ENCODE data around the gene CDH20.
A peak's percentile ranks its signal among the peaks of the same experiment; 100 is the strongest.

CDH20 gene

DNA sequence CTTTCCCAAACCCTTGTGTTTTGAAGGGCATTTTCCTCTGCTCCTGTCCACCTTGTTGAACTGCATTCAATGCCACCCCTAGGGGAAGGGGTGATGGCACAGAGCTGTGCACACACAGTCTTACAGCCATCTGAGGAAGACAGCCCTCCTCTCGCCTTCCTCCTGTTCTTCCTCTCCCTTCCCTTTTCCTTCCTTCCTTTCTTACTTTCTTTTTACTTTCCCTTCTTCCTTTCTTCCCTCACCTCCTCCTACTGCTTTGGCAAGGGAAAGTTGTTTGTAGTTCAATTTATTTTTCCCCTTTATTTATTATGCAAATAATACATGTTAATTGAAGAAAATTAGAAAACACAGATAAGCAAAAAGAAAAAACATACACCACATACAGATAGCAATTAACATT is 99.4 kb downstream of the CDH20 start:
- DNase-seq: no peak

DNA sequence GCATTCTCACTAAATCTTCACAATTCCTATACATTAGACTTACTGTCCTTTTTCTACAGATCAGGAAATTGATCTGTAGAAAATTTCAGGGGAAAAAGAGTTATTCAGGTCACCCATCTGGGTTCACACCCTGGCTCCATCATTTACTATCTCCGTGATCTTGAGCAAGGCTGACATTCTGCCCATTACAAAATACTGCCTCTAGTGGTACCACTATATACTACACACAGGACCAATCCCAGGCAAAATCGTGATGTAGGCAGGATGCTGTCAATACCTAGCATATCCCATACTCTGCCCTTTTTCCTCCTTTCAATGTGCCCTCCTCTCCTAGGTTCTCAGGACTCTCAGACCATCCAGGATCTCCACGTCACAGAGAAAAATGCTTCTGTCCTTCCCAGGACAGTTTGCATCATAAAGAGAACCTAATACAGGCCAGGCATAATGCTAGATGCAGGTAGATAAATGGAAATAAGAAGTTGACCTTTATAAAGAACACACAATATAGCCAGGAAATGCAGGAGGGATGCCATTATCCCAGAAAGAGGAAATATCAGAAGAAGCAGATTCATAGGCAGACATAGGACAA is 101.9 kb downstream of the CDH20 start:
- no peak for DNase-seq

DNA sequence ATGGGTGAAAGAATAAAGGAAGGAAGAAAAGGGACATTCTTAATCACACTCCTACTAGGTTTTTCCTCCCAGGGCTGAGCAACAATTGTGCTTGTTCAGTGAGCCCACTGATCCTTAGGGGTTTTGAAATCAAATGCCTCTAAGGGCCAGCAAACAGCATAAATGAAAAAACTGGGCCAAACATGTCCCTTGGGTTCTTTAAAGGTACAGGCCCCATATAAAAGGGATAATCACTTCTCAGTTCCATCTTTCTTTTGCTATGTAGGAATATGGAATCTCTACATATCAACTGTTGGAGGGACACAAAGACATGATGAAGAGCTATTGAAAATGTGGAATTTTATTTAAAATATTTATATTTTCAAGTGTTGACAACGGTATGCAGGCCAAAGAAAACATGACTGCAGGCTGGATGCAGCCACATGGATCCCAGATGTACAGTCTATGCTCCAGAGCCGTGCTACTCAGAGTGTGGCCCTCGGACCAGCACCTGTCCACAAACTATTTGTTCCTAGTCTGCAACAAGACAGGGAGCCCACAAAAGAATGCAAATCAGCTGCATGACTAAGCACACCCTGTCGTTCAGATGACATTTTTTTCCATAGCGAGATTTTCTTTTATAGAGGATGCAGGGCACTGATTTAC is 110.0 kb downstream of the CDH20 start:
- DNase-seq: no peak

DNA sequence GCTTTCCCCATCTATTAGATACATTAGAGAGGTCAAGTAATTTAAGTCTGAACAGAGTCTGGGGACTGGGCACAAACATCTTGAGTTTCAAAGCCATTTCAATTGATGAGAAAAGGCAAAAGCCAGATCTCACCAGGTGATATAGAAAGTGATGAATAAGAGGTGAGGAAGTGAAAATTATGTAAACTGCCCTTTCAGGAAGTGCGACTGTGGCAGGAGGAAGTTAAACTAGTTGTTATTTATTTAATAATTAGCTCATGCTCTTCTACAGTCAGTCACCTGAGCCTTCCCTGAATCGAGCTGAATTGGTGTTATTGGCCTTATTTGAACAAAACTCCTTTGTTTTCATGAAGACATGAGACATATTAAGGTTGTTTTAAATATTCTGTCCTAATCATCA is 115.1 kb downstream of the CDH20 start:
- no peak for DNase-seq

DNA sequence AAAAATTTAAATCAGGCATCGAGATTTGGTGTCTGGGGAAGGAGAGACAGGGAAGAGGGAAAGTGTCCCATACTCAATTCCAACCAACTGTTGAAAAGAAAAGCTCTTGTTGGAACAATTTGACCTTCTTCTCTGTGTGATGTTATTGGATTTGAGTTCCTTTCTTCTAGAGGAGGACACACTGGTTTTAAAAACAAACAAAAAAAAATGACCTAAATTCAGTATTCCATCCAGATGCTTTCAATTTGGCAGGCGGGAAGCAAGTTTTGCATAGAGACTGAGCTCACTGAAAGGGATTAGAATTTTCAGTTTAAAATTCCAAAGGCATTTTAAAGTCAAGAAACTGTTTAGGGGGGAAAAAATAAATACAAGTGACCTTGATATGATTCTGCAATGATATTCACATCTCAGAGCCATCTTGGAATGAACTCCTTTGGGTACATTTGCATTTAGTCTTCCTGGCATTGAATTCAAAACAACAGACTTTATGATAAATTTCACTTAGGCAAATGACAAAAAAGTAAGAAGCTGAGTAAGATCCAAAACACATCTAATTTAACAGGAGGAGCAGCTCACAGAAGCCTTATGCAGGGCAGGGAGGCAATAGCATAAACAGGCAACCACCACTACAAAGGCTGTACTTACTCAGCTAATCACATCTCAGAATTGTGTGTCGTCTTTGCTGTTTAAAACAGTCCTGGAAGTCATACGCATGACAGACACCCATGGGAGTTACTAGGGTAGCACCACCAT is 126.8 kb downstream of the CDH20 start:
- no peak for DNase-seq

DNA sequence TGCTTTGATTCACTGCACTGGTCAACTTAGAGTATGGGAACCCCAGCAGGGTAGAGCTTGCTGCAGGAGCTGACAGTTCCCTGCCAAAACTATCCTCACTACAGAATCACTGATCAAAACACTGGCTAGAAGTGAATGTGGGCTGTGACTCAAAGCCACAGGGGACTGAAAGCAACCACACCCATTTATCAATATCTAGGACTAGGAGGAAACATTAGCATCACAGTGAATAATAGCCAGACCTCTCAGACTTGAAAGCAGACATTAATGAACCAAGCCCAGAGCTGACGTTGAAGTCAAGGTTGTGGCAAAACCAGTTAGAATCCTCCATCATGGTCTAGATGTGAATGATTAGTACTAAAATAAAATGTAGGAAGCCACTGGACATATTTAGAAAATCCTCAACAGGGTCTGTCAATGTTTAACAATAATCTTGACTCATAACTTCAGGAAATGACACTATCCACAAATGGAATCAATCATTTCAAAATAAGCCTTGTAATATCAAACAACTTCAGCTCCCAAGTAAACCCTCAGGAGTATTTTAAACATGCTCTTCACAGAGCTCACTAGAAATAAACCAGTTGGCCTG is 131.4 kb downstream of the CDH20 start:
- no peak for DNase-seq

DNA sequence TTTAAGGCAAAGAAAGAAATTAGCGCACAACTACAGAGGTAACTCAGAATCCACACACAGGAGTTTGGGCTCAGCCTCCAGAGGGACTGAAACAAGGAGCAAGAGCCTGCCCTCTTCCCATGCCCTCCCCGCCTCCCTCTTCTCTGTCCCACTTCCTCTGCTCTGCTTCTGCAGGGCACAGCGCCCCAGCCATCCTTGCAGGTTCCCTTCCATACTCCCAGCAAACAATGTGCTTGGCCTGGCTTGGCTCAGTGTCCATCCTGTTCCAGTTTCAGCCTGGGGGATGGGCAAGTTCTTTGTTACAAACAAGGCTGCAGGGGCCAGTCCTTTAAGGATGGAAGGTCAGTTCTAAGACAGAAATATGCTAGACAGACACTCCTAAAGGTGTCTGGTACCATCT is 133.5 kb downstream of the CDH20 start:
- no peak for DNase-seq

DNA sequence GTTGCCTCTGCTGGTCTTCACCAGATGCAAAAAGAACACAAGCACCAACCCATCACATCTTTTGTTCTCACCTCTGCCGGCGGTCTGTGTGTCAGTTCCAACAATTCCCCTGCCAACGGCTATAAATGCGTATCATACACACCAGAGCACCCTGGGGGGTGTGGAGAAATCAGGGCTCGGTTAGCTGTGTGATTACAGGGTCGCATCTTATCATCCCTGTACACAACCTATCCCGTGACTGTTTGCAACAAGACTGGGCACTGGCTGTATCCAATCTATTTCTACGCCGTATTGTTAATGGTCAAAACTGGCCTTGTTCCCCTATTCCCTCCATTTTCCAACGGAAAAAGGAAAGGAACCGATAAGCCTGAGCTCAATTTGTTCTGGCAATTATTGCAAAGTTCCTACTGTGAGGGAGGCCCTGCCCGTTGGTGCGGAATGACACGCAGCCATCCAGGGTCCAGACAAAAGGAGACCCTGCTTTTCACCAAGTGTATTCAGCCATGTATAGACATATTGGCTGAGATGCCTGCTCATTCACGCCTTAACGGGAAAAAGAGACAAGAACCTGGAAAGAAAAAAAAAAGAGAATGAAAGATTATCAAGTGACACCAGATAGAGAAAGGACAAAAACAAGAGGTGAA is 136.9 kb downstream of the CDH20 start:
- DNase-seq: no peak

DNA sequence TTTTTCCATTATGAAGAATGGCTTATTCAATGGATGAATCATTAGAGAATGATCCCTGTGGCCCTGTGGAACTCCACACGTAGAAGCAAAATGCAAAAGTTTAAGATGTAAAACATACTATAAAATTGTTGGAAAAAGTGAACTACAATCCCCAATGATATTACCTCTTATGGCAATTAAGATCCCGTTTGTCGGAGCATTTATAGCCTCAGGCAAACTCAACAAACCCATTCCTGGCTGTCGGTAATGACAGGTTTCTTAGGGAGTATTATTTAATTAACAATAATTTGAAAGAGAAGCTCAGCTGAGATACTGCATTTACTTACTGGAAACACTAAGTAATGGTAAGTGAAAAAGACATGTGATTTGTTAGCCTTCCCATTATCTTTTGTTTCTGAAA is 138.3 kb downstream of the CDH20 start:
- no peak for DNase-seq

DNA sequence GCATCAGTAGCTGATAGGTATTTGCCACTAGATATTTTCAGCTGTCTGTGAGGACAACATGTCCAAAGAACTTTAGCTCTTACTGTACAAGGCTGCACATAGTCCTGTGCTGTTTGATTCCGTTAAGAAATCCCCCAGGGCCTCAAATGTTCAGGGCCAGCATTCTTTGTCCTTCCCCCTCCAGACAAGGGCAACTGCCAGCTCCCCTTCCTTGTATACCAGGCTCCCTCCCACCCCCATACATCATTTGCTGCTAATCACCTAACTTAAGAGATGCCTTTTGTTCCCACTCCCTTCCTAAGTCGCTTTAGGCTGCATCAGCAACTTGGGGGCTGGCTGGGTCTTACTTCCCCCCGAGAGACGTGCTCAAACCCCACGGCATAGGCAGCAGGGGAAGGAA is 138.7 kb downstream of the CDH20 start:
- no peak for DNase-seq

DNA sequence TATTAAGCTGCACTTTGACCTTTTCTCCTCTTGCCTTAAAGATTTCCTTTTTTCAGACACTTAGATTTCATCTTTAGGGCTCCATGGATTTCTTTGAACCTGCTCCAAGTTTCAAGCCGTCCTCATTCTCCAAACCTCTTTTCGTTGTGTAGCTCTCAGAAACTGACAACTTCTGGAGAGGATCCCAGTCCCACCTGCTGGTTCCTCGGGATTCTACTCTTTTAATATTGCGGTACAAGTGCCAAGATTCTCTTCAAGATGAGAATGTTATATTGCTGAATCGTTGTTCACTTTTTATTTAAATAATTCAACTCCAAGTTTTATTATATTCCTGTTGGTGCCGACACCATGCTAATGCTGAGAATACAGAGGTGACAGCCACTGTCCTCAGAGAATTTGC is 141.1 kb downstream of the CDH20 start:
- no peak for DNase-seq

DNA sequence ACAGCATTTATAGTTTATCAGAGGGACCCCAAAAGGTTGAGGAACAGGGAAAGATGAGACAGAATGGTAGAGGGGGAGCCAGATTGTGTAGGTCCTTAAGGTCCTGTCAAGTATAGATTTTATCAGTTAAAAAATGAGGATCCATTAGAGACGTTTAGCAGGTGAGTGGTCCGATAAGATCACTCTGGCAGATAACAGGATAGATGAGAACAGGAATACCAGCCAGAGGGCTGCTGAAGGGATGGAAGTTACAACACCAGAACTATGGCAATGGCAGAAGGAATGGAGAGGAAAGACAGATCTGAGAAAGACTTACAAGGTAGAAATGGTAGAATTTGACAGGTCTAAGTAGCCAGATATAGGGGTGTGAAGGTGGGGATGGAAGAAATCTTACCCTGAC is 141.7 kb downstream of the CDH20 start:
- no peak for DNase-seq

DNA sequence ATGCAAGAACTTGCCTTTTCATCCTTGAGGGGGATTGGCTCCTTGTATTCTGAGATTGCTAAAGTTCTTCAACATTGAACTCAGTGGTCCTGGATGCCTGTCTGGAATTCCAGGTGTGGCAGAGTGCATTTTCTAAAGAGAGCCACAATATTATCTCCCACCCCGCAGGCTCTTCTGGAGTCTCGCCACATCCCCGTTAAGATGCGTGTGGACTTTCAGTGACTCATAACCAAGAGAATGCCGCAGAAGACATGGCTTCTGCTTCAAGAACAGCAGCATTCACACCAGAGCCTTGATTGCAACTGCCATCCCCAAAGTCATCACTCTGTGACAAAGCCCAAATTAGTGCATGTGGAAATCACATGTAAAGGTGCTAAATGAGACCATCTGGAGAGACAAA is 142.7 kb downstream of the CDH20 start:
- no peak for DNase-seq

DNA sequence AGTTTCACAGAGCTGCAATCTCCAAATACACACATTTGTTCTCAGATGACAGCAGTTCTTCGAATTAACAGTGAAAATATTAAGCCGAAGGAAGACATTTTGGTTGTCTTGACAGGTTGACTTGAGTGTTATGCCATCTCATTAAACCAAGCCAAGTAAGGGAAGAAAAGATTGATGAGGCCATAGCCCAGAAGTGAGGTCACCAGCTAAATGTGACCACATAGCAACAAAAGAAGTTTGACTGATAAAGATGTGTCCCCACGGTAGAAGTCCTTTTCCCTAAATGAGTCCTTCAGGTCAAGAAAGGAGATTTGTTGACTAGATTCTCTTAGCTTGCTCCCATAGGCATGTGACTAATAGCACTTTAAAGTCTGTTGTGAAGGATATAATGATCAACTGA is 156.1 kb downstream of the CDH20 start:
- DNase-seq: no peak

DNA sequence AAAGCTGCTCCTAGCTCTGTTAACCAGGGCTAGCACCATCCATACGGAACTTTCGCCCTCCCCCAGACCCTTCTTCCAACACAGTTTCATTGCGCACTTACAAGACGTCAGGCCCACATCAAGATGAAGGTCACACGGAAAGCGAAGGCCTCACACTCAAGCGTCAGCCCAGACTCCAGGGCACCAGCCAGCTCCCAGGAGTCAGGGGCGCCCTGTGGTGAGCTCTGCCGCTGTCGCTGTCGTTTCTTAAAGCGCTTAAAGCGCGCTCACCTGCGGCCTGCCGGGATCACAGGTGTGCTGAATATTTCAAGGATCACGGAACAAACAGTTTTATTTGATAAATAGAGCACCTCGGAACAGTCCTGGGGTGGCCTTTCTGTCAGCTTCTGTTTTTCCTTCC is 163.1 kb downstream of the CDH20 start:
- no peak for DNase-seq

DNA sequence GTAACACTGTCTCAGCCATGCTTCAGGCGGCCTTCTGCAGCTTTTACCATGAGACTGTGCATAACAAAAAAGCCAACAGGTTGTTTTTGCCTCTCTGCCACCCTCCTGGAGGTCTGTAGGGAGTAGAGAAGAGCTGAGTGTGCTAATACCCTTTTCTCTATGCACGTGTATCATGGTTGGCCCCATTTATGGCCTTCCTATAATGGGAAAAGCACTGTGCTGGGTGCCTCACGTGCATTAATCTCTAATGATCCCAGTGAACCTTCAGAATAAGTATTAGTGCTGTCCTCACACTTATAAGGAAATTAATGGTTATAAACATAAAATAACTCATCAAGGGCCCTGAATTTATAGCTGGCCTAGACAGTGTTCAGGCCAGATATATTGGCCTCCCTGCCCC is 164.2 kb downstream of the CDH20 start:
- DNase-seq: no peak

DNA sequence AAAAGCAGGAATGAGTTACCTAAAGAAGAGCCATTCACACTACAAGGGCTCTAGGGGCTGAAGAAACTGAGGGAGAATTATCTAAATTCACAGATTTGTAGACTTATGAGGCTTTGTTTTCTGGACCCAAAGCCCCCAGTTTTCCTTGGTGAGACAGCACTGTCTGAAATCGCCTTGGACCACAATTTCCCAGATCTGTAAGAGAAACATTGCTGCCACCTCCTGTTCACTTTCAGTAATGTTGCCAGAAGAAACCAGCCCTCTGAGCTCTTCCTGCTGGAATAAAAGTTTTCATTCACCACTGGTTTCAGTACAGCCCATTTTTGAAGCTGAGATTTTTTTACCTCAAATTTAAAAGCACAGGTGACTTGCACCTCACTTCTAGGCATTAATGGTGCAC is 169.2 kb downstream of the CDH20 start:
- peak; percentile 76 for DNase-seq

DNA sequence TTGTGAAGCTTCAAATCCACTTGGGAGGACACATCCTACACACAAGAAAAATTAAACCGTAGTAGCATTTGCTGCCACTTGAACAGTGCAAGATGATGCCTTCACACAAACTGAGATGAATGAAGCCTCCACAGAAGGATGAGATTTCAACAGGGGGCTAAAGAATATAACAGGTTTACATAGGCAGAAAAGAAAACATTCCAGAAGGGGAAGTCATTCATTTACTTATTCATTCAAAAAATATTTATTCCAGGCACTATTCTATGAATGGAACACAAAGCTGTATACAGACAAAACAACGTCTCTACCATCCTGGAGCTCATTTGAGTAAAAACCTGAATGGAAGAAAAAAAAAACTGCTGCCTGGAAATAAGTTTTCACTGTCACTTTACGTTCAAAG is 170.5 kb downstream of the CDH20 start:
- no peak for DNase-seq

DNA sequence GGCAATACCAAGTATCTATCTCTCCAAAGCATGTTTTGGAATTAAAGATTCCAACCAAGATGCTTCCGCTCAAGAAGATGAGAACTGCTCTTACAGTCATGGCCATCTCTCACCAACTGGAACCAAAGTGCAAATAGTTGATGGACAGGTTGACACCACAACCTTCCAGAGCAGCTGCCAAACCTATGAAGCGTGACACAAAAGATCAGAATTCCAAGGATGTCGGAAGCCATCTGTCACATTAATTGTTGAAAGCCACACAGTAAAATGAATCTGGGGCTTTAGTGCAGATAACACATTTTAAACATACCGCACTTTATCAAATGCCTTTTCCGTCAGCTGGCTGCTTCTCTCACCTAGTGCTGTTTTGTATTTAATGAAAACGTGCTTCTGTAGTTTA is 195.7 kb downstream of the CDH20 start:
- DNase-seq: no peak

DNA sequence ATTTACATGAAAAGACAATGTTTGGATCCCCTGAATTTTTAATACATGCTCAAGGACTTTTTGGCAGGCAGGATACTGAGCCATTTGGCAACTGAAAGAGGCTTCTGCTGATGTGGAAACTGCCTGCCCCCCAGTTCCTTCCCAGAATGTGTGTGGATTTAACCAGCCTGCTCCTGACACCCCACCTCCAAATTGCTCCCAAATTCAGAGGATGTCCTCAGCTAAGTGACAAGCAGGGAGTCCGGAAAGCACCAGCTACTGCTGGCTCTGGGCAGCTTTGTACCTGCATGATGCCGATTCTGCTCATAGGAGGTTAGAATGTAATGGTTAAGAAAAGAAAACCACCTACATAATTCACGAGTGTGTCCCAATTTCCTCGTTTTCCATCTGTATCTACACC is 197.5 kb downstream of the CDH20 start:
- peak; percentile 16 for DNase-seq

DNA sequence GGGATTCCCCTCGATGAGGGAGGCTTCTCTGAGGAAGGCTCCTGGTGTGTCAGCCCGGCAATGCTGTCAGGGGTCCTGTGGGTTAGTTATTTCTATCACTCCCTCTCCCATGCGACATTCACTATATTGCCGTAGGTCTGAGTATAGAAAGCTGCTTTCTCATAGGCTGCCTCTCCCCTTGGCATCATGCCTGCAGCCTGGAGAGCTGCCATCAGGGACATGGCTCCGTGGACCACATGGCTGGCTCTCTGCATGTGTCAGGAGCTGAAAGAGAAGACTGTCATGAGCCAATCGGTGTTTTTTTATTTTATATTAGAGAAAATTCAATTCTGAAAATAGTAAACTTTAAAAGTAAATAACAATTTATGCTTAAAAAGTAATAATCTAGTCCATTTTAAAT is 198.0 kb downstream of the CDH20 start:
- DNase-seq: peak; percentile 90

DNA sequence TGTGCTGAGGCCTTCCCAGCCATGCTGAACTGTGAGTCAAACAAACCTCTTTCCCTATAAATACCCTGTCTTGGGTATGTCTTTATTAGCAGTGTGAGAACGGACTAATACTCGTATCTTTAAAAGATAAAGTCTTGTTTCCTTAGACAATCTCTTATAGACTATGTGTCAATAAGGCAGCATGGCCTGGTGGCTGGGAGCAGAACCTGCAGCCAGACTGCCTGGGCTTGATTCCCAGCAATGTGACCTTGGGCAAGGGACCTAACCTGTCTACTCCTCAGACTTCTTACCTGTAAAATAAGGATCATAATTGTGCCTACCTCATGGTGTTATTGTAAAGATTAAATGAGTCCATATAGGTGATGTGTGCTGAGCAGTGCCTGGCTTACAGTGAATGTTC is 198.7 kb downstream of the CDH20 start:
- DNase-seq: no peak

DNA sequence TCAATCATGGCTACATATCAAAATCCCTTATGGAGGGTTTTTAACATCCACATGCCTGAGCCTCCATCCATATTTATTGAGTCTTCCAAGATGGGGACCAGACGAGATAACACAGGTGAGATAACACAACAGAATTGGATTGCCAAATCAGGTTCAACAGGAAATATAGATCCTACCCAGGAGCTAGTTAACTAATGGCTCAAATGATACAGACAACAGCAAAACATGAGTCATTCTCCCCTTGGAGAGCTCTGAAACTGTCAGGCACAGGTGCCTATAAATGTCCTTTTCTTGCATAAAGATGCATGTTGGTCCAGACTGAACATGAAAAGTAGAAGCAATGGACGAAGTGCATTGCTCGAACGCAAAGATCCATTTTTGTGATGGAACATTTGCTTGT is 202.2 kb downstream of the CDH20 start:
- DNase-seq: no peak

DNA sequence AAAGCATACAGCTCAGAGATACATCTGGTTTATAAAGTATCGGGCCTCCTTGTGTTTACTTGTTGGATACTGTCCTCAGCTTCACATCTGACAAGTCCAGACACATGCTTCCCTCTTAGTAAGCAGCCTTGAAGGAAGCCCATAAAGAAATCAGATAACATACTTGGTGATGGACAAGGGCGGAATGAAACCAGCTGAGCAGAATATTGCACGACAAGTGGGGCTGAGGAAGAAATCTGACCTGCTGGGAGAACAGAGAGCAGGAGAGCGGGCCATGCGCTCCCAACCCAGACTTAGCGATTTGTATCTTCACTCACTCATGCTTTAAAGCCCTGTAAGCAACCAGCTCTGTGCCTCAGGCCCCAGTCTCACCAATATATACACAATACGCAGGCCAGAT is 208.4 kb downstream of the CDH20 start:
- no peak for DNase-seq

Measured in NCI-H1092 (cell line).